Endothelial cell of hepatic sinusoid (primary cell): ENCODE data around the gene CAMTA1.

ENCODE experiments used
- in situ Hi-C: cut with HindIII; loops from 2 replicates; pipeline ENCODE4 v1.10.0; 2017; ENCODE audit warnings: low sequenced_read_pairs

CAMTA1 gene

DNA sequence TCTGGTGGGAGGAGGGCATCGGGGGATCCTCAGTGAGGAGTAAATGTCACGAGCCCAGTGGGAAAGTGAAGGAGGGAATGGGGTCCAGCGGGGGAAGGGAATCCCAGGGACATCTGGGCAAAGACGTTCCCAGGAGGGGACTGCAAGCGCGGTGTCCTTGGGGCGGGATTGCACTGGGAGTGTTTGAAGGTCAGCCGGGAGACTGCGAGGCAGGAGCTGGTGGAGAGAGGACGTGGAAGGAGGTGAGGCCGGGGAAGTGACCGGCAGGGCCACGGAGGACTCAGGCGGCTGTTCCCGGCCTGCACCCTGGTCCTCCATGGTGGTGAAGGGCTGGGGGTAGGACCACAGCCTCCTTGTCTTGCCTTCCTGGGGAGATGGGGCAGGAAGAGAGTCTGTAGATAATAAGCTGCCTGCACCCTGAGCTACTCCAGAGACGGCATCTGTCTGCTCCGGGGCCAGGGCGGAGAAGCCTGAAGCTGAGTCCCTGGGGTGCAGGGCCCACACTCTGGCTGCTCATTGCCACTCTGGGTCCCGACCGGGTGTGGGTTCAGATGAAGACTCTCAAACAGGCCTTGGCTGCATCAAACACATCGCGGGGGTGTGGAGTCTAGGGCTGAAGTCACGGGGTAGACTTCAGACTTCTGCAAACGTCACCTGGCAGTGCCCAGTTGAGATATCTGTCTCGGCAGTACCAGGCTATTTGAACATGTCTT is 264.8 kb downstream of the CAMTA1 start:
- in situ Hi-C loops, result loop anchor here (5.0 kb wide), 2 partner anchors 38 to 87 kb away; no protein-coding TSS in a partner anchor

DNA sequence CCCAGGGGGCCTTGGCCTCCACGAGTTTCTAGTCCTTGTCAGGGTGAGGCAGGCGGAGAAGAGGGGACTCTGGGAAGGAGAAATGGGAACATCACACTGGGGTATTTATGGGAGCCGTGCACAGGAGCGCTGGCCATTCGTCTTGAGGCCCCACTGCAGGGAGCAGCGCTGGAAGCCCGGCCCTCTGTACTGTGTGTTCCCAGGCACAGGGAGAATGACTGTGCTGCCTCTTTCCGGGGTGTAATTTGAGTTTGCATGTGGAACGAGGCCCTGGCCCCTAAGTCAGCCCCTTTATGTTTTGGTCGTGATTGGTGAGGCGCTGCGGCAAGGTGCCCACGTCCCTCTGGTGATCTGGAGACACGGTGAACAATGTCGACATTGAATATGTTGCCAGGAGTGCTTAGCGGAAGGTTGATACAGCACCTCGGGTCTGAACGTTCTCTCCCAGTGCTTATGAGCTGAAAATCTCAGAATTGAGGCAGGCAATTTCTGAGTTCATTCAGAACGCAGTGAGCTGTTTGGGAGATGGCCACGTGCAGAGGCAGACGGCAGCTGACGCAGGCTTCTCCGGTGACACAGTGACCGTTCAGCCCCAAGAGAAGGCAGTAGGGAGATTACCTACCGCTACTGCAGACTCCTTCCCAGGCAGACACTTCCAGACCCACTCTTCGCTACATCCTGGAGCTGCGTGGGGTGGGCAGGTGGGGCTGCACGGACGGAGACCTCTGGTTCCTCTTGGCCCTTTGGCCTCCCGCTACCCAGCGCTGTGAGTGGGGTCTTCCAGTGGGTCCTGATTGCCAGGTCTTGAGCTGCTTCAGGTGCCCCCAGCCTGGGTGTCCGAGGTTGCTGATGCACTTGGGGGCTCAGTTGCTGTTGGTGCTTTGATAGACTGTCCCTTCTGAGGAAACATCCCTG is 265.8 kb downstream of the CAMTA1 start:
- in situ Hi-C loops, result no loop called here

DNA sequence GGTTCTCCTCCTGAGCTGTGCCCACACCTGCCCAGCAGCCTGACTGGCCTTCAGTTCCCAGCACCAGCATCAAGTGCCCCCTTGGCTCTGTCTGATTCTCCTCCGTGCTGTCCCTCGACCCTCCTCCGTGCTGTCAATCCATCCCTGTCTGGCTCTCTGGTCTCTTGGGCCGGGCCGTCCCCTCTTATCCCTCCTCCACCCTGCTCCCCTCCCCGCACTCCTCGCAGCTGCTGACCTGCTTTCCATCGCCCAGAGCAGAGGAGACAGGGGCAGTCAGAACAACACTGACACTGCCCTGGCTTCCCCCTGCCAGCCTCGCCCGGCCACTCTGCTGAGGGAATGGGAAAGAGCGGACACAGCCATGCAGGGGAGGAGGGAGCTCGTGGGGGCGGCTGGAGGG is 267.4 kb downstream of the CAMTA1 start:
- in situ Hi-C loops, result no loop called here

- in situ Hi-C loops, result no loop called here
Observed at GRCh38 chr1:7060745-7061144, 275.5 kb downstream of the CAMTA1 start.

DNA sequence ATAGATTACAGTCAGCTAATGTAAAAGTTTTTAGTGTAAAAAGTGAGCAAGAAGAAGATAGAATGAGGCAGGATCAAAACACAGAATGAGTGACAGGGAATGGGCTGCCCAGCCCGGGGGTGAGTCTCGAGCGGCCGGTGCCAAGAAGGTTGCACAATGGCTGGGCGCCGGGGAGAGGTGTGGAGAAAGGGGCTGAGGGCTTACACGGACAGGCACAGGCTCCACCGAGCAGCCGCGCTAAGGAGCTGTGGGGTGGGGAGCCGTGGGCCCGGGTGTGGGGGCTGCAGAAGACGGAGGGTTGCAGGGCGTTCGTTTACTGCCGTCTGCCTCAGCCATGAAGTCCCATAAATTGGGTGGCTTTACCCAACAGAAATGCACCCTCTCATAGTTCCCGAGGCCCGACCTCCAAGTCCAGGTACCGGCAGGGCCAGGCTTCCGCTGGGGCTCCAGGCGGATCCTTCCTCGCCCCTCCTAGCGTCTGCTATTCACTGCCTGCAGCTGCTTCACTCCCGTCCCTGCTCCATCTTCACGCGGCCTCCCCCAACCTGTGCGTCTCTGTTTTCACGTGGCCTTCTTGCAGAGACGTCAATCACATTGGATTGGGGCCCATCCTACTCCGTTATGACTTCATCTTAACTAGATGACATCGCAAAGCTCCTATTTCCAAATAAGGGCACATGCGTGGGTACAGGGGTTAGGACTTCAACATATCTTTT is 277.2 kb downstream of the CAMTA1 start:
- in situ Hi-C loops, result no loop called here

DNA sequence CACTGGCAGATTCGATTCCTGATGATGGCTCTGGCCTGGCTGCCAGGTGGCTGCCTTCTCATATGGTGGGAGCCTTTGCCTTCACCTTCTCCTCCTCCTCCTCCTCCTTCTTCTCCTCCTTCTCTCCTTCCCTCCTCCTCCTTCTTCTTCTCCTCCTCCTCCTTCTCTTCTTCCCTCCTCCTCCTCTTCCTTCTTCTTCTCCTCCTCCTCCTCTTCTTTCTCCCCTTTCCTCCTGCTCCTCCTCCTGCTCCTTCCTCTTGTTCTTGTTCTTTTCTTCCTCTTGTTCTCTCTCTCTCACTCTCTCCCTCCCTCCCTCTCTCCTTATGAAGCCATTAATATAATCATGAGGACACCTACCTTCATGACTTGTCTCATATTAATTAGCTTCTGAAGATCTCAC is 278.7 kb downstream of the CAMTA1 start:
- in situ Hi-C loops, result no loop called here

GRCh38 chr1:7068552-7068951 is 283.3 kb downstream of the CAMTA1 start:
- in situ Hi-C loops, result no loop called here

- in situ Hi-C loops, result no loop called here
Observed at GRCh38 chr1:7069931-7070330, 284.7 kb downstream of the CAMTA1 start.

DNA sequence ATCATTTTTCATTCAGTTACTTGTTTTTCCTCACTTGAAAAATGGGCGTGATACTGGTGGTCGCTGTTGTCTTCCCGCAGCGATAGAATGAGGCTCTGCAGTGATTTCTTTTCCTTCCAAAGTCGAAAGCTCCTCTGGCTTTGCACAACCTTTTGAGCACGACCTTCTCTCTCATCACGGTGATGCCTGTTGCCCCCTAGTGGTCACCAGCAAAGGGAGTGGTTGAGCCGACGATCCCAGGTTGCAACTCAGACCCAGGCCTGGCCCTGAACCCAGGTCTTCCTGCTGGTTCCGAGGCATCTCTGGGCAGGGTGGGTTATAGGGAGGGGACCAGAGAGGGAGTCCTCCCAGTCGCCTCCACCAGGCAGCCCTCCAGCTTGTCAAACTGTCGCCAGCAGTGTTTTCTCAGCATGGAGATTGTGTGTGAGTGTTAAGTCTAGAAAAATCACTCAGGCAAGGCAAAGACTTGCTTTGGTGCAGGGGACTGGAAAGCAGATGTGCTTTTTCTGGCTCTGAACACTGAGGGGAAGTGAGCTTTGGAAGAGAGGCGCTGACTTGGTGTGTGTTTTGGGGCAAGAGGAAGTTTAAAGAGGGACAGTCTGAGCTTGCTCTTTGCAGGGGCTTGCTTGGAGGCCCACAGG is 285.3 kb downstream of the CAMTA1 start:
- in situ Hi-C loops, result no loop called here

DNA sequence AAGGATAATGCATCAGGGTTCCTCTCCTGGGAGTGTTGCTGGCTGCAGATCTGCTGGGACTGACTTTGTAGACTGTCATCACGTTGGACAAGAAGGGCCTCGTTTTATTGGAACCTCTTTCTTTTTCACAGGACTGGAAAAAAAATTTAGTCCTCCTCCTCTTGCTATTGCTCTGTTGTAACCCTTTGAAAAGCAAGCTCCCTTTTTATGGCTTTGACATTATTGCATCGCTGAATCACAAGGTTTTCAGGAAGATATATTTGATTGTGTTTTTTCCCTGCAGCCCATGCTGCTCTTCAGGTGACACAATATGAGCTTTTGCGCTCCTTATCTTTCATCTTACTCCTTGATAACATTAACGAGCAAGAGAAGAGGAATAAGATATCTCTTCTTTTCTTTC is 290.9 kb downstream of the CAMTA1 start:
- in situ Hi-C loops, result loop anchor here (5.0 kb wide), 1 partner anchor 79 kb away; no protein-coding TSS in a partner anchor

- in situ Hi-C loops, result loop anchor here (5.0 kb wide), 1 partner anchor 79 kb away; no protein-coding TSS in a partner anchor
Observed at GRCh38 chr1:7076572-7076971, 291.3 kb downstream of the CAMTA1 start.

DNA sequence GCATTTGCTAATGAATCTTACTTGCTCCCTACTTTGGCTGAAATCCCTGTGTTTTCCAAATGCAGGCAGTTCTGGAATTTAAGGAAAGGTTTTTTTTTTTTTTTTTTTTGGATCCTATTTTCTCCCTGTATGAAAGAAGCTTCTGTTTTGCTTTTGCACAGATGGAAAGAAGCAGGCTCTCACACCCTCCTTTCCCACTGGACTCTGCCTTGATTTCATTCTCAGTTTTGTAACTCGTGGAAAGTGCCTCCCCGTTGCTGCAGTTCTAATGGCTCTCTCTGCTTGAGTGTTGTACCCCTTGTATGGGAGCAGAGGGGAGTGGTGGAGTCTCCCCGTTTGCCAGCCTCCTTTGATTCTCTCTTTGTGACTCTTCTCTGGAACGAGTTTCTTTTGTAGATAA is 291.9 kb downstream of the CAMTA1 start:
- in situ Hi-C loops, result loop anchor here (5.0 kb wide), 1 partner anchor 80 kb away; no protein-coding TSS in a partner anchor

GRCh38 chr1:7077970-7078369 is 292.7 kb downstream of the CAMTA1 start:
- in situ Hi-C loops, result loop anchor here (5.0 kb wide), 1 partner anchor 81 kb away; no protein-coding TSS in a partner anchor

DNA sequence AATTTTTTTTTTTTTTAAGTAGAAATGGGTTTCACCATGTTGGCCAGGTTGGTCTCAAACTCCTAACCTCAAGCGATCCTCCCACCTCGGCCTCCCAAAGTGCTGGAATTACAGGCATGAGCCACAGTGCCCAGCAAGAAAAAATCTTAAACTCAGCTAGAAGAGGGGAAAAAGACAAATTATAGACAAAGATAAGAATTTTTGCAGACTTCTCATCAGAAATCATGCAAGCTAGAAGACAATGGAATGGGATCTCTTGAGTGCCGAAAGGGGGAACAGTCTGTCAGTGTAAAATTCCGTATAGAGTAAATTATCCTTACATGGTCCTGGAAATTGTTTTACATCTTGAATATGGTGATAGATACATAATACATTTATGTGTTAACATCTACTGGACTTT is 294.4 kb downstream of the CAMTA1 start:
- in situ Hi-C loops, result loop anchor here (5.0 kb wide), 1 partner anchor 82 kb away; no protein-coding TSS in a partner anchor

- in situ Hi-C loops, result no loop called here
Observed at GRCh38 chr1:7084232-7084894, 299.1 kb downstream of the CAMTA1 start.

- in situ Hi-C loops, result no loop called here
Observed at GRCh38 chr1:7085521-7085920, 300.3 kb downstream of the CAMTA1 start.

GRCh38 chr1:7086106-7086505 is 300.9 kb downstream of the CAMTA1 start:
- in situ Hi-C loops, result no loop called here

DNA sequence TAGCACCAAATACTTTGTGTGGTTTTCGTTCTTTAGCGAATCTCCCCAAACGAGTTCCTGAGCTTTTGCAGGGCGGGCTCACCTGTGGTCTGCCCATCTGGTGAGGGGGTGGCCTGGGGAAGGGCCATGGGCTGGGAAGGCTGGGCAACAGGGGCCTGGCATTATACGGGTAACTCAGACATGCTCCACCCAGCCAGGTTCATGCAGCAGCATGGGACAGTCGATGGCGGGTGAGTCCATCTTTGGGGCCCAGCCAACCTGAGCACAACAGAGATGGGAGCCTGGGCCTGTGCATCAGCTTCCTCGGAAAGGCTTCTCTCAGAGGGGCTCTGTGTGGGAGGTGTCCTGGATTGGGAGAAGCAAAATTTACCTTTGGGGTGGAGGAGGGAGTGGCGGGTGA is 302.6 kb downstream of the CAMTA1 start:
- in situ Hi-C loops, result no loop called here

- in situ Hi-C loops, result no loop called here
Observed at GRCh38 chr1:7089497-7089896, 304.2 kb downstream of the CAMTA1 start.

DNA sequence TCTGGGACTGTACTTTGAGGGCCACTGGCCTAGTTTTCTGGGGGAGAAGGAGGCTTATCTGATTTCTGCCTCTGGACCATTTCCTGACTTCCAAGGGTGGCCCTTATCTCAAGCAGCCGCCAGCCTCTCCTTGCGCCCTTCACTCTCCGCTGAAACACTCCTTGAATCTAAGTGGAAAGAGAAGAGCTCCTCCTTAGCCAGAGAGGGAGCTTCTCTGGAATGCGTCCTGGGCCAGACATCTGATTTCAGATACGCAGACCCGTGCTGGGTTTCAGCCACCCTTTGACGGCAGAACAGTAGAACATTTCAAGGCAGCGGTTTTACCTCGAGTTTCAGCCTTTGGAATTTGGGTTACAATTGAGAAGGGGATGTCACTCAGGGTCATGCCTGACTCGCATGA is 308.0 kb downstream of the CAMTA1 start:
- in situ Hi-C loops, result no loop called here
